ENCODE data around the gene NRDE2. TPM values are rescaled to one million over a fixed set of nuclear protein-coding genes. Genes with fewer than 3 reads are reported as not detected.

Gene NRDE2
- total and polyA plus RNA-seq, 3 donors from 2014 or later = 16.7 to 34.8 (median 31.3) TPM

DNA sequence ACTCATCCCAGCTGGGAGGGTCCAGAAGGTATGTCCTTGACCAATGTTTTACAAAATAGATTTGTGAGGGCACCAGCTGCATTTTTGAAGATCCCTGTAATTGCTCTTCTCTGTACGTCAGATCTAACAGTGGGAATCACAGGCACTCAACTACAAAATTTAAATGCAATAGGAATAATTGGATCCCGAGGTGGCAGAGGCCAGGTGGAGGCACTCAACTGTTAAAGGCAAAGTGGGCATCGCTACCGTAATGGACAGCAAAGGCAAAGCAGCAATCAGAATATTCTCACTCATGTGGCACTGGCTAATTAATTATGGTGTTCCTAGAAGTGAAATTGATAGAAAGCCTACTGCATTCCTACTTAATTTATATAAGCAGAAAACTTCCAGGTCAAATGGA, 103.3 kb downstream of the NRDE2 start:
- no peak for DNase-seq
- Histone ChIP-seq H3K4me1 (no peaks in the 10 kb centered on the region), H3K9me3 (no peaks in the 10 kb centered on the region), H3K27me3 (no peaks in the 10 kb centered on the region), H3K4me3 (no peak overlapping the region), H3K36me3 (ENCODE audit: low read depth, missing control alignments) (no peaks in the 10 kb centered on the region), H3K27ac (no peak overlapping the region)
- 88 to 89% methylated on average over 4 of the region's 4 CpGs for whole genome bisulfite sequencing, 2 donors
- TF ChIP-seq, protein P1, sequence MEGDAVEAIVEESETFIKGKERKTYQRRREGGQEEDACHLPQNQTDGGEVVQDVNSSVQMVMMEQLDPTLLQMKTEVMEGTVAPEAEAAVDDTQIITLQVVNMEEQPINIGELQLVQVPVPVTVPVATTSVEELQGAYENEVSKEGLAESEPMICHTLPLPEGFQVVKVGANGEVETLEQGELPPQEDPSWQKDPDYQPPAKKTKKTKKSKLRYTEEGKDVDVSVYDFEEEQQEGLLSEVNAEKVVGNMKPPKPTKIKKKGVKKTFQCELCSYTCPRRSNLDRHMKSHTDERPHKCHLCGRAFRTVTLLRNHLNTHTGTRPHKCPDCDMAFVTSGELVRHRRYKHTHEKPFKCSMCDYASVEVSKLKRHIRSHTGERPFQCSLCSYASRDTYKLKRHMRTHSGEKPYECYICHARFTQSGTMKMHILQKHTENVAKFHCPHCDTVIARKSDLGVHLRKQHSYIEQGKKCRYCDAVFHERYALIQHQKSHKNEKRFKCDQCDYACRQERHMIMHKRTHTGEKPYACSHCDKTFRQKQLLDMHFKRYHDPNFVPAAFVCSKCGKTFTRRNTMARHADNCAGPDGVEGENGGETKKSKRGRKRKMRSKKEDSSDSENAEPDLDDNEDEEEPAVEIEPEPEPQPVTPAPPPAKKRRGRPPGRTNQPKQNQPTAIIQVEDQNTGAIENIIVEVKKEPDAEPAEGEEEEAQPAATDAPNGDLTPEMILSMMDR (IDR thresholded peaks at IDR 0.05) = no peak
- no peak for TF ChIP-seq POLR2A (IDR thresholded peaks at IDR 0.05)
- intact Hi-C loops (cut with DNase I; ENCODE audit: low total_unique reads) = no loop called here

Other genes starting within 250 kb of the NRDE2 start
- gene PSMC1, start 75.4 kb downstream of the NRDE2 start, total RNA-seq = 100 to 1,000 TPM; 111 to 133 TPM
- 300 TPM for gene PSMC1, start 75.4 kb downstream of the NRDE2 start, polyA plus RNA-seq (ENCODE audit: insufficient read depth, low read depth, low replicate concordance)
- gene CALM1, start 65.1 kb upstream of the NRDE2 start, total RNA-seq = 100 to 1,000 TPM; 428 to 526 TPM
- gene CALM1, start 65.1 kb upstream of the NRDE2 start, polyA plus RNA-seq (ENCODE audit: insufficient read depth, low read depth, low replicate concordance) = 379 TPM